Measurements from ENCODE around the gene TWIST1.

TWIST1 gene

GRCh38 chr7:19095353-19095860 is 22.0 kb downstream of the TWIST1 start:
- no peak for DNase-seq (ENCODE audit: low read depth, low spot score)
- H3K36me3 ChIP-seq (ENCODE audit: control insufficient read depth, insufficient read depth, low read length): no peaks in the 10 kb centered on the region
- no CpG with 5 or more reads among the region's 5 CpGs for WGBS (ENCODE audit: insufficient coverage, insufficient read length)
- no peaks in the 10 kb centered on the region for H3K27me3 ChIP-seq (ENCODE audit: control insufficient read depth, insufficient read depth, low read length)
- no peak overlapping the region for H3K27ac ChIP-seq (ENCODE audit: low read length)
- no peaks in the 10 kb centered on the region for H3K9me3 ChIP-seq (ENCODE audit: control insufficient read depth, insufficient read depth, low read length)
- no peaks in the 10 kb centered on the region for H3K4me1 ChIP-seq (ENCODE audit: control insufficient read depth, insufficient read depth, low read length)
- no peak overlapping the region for H3K4me3 ChIP-seq (ENCODE audit: low read length)

DNA sequence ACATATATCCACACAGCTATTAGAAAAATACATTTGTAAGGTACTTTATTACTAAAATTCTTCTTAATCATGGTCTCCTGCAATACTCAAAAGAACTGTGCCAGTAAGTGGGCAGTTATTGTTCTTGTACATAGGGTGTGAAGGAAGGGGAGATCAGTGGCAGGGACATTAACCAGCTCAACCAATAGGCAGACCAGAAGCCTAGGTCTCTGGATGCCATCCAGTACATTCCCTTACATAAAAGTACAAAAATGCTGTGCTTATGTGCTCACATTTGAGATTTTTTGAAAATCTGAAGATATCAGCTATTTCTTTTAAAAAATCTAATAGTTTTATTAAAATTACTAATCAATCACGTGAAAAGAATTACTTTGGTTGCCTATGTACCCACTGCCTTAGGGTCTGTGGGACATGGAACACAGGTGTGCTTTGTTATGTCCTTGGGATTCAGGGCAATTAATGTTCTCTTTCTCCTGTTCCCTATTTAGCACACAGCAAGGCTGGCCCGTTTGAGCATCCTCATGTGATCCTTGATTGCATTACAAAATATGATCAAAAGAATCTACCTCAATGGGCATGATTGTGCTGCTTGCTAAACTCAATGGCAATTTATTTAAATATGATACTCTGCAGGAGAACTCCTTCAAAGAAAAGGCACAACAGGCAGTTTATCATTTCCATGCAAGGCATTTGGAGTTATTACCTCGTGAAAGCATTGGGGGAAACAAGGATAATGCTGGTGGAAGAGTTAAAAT is 22.7 kb downstream of the TWIST1 start:
- H3K27me3 ChIP-seq (ENCODE audit: control insufficient read depth, insufficient read depth, low read length): no peaks in the 10 kb centered on the region
- H3K36me3 ChIP-seq (ENCODE audit: control insufficient read depth, insufficient read depth, low read length): no peaks in the 10 kb centered on the region
- no peak overlapping the region for H3K27ac ChIP-seq (ENCODE audit: low read length)
- no peak for DNase-seq (ENCODE audit: low read depth, low spot score)
- WGBS (ENCODE audit: insufficient coverage, insufficient read length): no CpG with 5 or more reads among the region's 3 CpGs
- no peaks in the 10 kb centered on the region for H3K9me3 ChIP-seq (ENCODE audit: control insufficient read depth, insufficient read depth, low read length)
- no peak overlapping the region for H3K4me3 ChIP-seq (ENCODE audit: low read length)
- no peaks in the 10 kb centered on the region for H3K4me1 ChIP-seq (ENCODE audit: control insufficient read depth, insufficient read depth, low read length)

GRCh38 chr7:19094138-19094537 is 23.3 kb downstream of the TWIST1 start:
- no CpG with 5 or more reads among the region's 1 CpG for WGBS (ENCODE audit: insufficient coverage, insufficient read length)
- Histone ChIP-seq H3K9me3 (ENCODE audit: control insufficient read depth, insufficient read depth, low read length) (no peaks in the 10 kb centered on the region), H3K27me3 (ENCODE audit: control insufficient read depth, insufficient read depth, low read length) (no peaks in the 10 kb centered on the region), H3K36me3 (ENCODE audit: control insufficient read depth, insufficient read depth, low read length) (no peaks in the 10 kb centered on the region), H3K4me1 (ENCODE audit: control insufficient read depth, insufficient read depth, low read length) (no peaks in the 10 kb centered on the region), H3K27ac (ENCODE audit: low read length) (no peak overlapping the region), H3K4me3 (ENCODE audit: low read length) (no peak overlapping the region)
- no peak for DNase-seq (ENCODE audit: low read depth, low spot score)

- H3K27ac ChIP-seq (ENCODE audit: low read length): no peak overlapping the region
- no peaks in the 10 kb centered on the region for H3K9me3 ChIP-seq (ENCODE audit: control insufficient read depth, insufficient read depth, low read length)
- no peak for DNase-seq (ENCODE audit: low read depth, low spot score)
- no peaks in the 10 kb centered on the region for H3K27me3 ChIP-seq (ENCODE audit: control insufficient read depth, insufficient read depth, low read length)
- no peak overlapping the region for H3K4me3 ChIP-seq (ENCODE audit: low read length)
- H3K4me1 ChIP-seq (ENCODE audit: control insufficient read depth, insufficient read depth, low read length): no peaks in the 10 kb centered on the region
- no peaks in the 10 kb centered on the region for H3K36me3 ChIP-seq (ENCODE audit: control insufficient read depth, insufficient read depth, low read length)
- no CpG with 5 or more reads among the region's 6 CpGs for WGBS (ENCODE audit: insufficient coverage, insufficient read length)
Observed at GRCh38 chr7:19091550-19092200, 25.8 kb downstream of the TWIST1 start.

GRCh38 chr7:19090526-19090925 is 26.9 kb downstream of the TWIST1 start:
- Histone ChIP-seq H3K27me3 (ENCODE audit: control insufficient read depth, insufficient read depth, low read length) (no peaks in the 10 kb centered on the region), H3K27ac (ENCODE audit: low read length) (no peak overlapping the region), H3K36me3 (ENCODE audit: control insufficient read depth, insufficient read depth, low read length) (no peaks in the 10 kb centered on the region), H3K9me3 (ENCODE audit: control insufficient read depth, insufficient read depth, low read length) (no peaks in the 10 kb centered on the region), H3K4me1 (ENCODE audit: control insufficient read depth, insufficient read depth, low read length) (no peaks in the 10 kb centered on the region), H3K4me3 (ENCODE audit: low read length) (no peak overlapping the region)
- DNase-seq (ENCODE audit: low read depth, low spot score): no peak
- no CpG with 5 or more reads among the region's 2 CpGs for WGBS (ENCODE audit: insufficient coverage, insufficient read length)

- Histone ChIP-seq H3K36me3 (ENCODE audit: control insufficient read depth, insufficient read depth, low read length) (no peaks in the 10 kb centered on the region), H3K4me3 (ENCODE audit: low read length) (no peak overlapping the region), H3K4me1 (ENCODE audit: control insufficient read depth, insufficient read depth, low read length) (no peaks in the 10 kb centered on the region), H3K27me3 (ENCODE audit: control insufficient read depth, insufficient read depth, low read length) (no peaks in the 10 kb centered on the region), H3K9me3 (ENCODE audit: control insufficient read depth, insufficient read depth, low read length) (no peaks in the 10 kb centered on the region), H3K27ac (ENCODE audit: low read length) (no peak overlapping the region)
- no CpG with 5 or more reads among the region's 3 CpGs for WGBS (ENCODE audit: insufficient coverage, insufficient read length)
- no peak for DNase-seq (ENCODE audit: low read depth, low spot score)
Observed at GRCh38 chr7:19089797-19090196, 27.6 kb downstream of the TWIST1 start.

GRCh38 chr7:19089378-19089777 is 28.1 kb downstream of the TWIST1 start:
- no peaks in the 10 kb centered on the region for H3K9me3 ChIP-seq (ENCODE audit: control insufficient read depth, insufficient read depth, low read length)
- no peak for DNase-seq (ENCODE audit: low read depth, low spot score)
- no peak overlapping the region for H3K27ac ChIP-seq (ENCODE audit: low read length)
- H3K4me3 ChIP-seq (ENCODE audit: low read length): no peak overlapping the region
- no CpG with 5 or more reads among the region's 2 CpGs for WGBS (ENCODE audit: insufficient coverage, insufficient read length)
- no peaks in the 10 kb centered on the region for H3K36me3 ChIP-seq (ENCODE audit: control insufficient read depth, insufficient read depth, low read length)
- no peaks in the 10 kb centered on the region for H3K4me1 ChIP-seq (ENCODE audit: control insufficient read depth, insufficient read depth, low read length)
- H3K27me3 ChIP-seq (ENCODE audit: control insufficient read depth, insufficient read depth, low read length): no peaks in the 10 kb centered on the region

DNA sequence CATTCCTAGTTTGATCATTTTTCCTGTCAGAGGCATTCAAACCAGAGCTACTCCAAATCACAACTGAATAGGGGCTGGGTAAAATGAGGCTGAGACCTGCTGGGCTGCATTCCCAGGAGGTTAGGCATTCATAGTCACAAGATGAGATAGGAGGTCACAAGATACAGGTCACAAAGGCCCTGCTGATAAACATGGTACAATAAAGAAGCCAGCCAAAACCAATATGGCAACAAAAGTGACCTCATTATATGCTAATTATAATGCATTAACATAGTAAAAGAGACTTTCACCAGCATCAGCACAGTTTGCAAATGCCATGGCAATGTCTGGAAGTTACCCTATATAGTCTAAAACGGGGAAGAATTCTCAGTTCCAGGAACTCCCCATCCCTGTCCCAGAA is 37.3 kb downstream of the TWIST1 start:
- no peak overlapping the region for H3K4me3 ChIP-seq (ENCODE audit: low read length)
- no peaks in the 10 kb centered on the region for H3K9me3 ChIP-seq (ENCODE audit: control insufficient read depth, insufficient read depth, low read length)
- no peaks in the 10 kb centered on the region for H3K36me3 ChIP-seq (ENCODE audit: control insufficient read depth, insufficient read depth, low read length)
- peaks cover 2% of the 10 kb centered on the region; the same call in 1 of the 2 replicates for H3K4me1 ChIP-seq (ENCODE audit: control insufficient read depth, insufficient read depth, low read length)
- DNase-seq (ENCODE audit: low read depth, low spot score): no peak
- WGBS (ENCODE audit: insufficient coverage, insufficient read length): no CpG with 5 or more reads among the region's 1 CpG
- H3K27ac ChIP-seq (ENCODE audit: low read length): no peak overlapping the region
- H3K27me3 ChIP-seq (ENCODE audit: control insufficient read depth, insufficient read depth, low read length): no peaks in the 10 kb centered on the region

GRCh38 chr7:19079066-19079465 is 38.4 kb downstream of the TWIST1 start:
- Histone ChIP-seq H3K4me1 (ENCODE audit: control insufficient read depth, insufficient read depth, low read length) (peaks cover 2% of the 10 kb centered on the region; the same call in 1 of the 2 replicates), H3K4me3 (ENCODE audit: low read length) (no peak overlapping the region), H3K27ac (ENCODE audit: low read length) (no peak overlapping the region), H3K9me3 (ENCODE audit: control insufficient read depth, insufficient read depth, low read length) (no peaks in the 10 kb centered on the region), H3K36me3 (ENCODE audit: control insufficient read depth, insufficient read depth, low read length) (no peaks in the 10 kb centered on the region), H3K27me3 (ENCODE audit: control insufficient read depth, insufficient read depth, low read length) (no peaks in the 10 kb centered on the region)
- DNase-seq (ENCODE audit: low read depth, low spot score): no peak
- WGBS (ENCODE audit: insufficient coverage, insufficient read length): no CpG with 5 or more reads among the region's 4 CpGs

- no peaks in the 10 kb centered on the region for H3K4me1 ChIP-seq (ENCODE audit: control insufficient read depth, insufficient read depth, low read length)
- no peak for DNase-seq (ENCODE audit: low read depth, low spot score)
- H3K27me3 ChIP-seq (ENCODE audit: control insufficient read depth, insufficient read depth, low read length): no peaks in the 10 kb centered on the region
- H3K4me3 ChIP-seq (ENCODE audit: low read length): no peak overlapping the region
- 0 out of 2 replicates have a peak, but pooled peaks cover 3% of the 10 kb centered on the region for H3K36me3 ChIP-seq (ENCODE audit: control insufficient read depth, insufficient read depth, low read length)
- H3K9me3 ChIP-seq (ENCODE audit: control insufficient read depth, insufficient read depth, low read length): no peaks in the 10 kb centered on the region
- no CpG with 5 or more reads among the region's 1 CpG for WGBS (ENCODE audit: insufficient coverage, insufficient read length)
- no peak overlapping the region for H3K27ac ChIP-seq (ENCODE audit: low read length)
Observed at GRCh38 chr7:19069842-19070241, 47.6 kb downstream of the TWIST1 start.
